Astrocyte (in vitro differentiated cells and primary cell): ENCODE results near the gene MYMK. TPM values are rescaled to one million over a fixed set of nuclear protein-coding genes. Genes with fewer than 3 reads are reported as not detected.

Experiments used
- DNase-seq: peaks from one replicate; pipeline ENCODE4 v3.0.0-alpha.2; 2010; ENCODE audit warnings: low read depth
- FAIRE-seq: peaks from 2 replicates; lab custom pipeline; 2011; peaks lifted over from hg19 to GRCh38; lab: Jason Lieb, UNC
- H2AFZ ChIP-seq: 2 replicates; pipeline ENCODE4 v1.6.0; 2012; ENCODE audit warnings: low read depth, low read length, inconsistent platforms
- H3K27ac ChIP-seq: 2 replicates; pipeline ENCODE4 v1.5.1; 2011; ENCODE audit warnings: low read depth, low read length, inconsistent platforms
- H3K27me3 ChIP-seq: 2 replicates; pipeline ENCODE4 v1.6.0; 2011; ENCODE audit warnings: low read length, inconsistent platforms; ENCODE audit not compliant: insufficient read depth
- H3K36me3 ChIP-seq: 2 replicates; pipeline ENCODE4 v1.5.1; 2011; ENCODE audit warnings: low read length, inconsistent platforms; ENCODE audit not compliant: insufficient read depth
- H3K4me1 ChIP-seq: 2 replicates; pipeline ENCODE4 v1.5.1; 2011; ENCODE audit warnings: low read length, inconsistent platforms; ENCODE audit not compliant: insufficient read depth
- H3K4me2 ChIP-seq: 2 replicates; pipeline ENCODE4 v1.6.0; 2012; ENCODE audit warnings: low read length, inconsistent platforms
- H3K4me3 ChIP-seq: 2 replicates; pipeline ENCODE4 v1.5.1; 2011; ENCODE audit warnings: low read depth, mild to moderate bottlenecking, low read length, inconsistent platforms; ENCODE audit not compliant: insufficient read depth
- H3K79me2 ChIP-seq: 2 replicates; pipeline ENCODE4 v1.6.0; 2012; ENCODE audit warnings: mild to moderate bottlenecking, low read length, inconsistent platforms; ENCODE audit not compliant: insufficient read depth
- H3K9ac ChIP-seq: 2 replicates; pipeline ENCODE4 v1.6.0; 2012; ENCODE audit warnings: mild to moderate bottlenecking, low read length, inconsistent platforms
- H3K9me3 ChIP-seq: 2 replicates; pipeline ENCODE4 v1.5.1; 2012; ENCODE audit warnings: low read depth, mild to moderate bottlenecking, low read length, inconsistent platforms; ENCODE audit not compliant: insufficient read depth
- H4K20me1 ChIP-seq: 2 replicates; pipeline ENCODE4 v1.6.0; 2012; ENCODE audit warnings: low read length, inconsistent platforms; ENCODE audit not compliant: insufficient read depth
- H3K27ac Mint-ChIP-seq: one replicate; pipeline ENCODE4 v1.8.0; 2021; ENCODE audit warnings: mild to moderate bottlenecking, mixed read lengths; ENCODE audit not compliant: unreplicated experiment
- H3K27me3 Mint-ChIP-seq: one replicate; pipeline ENCODE4 v1.8.0; 2021; ENCODE audit warnings: low read depth, mixed read lengths; ENCODE audit not compliant: unreplicated experiment
- H3K36me3 Mint-ChIP-seq: one replicate; pipeline ENCODE4 v1.8.0; 2021; ENCODE audit warnings: low read depth, mixed read lengths; ENCODE audit not compliant: unreplicated experiment
- H3K4me1 Mint-ChIP-seq: one replicate; pipeline ENCODE4 v1.8.0; 2021; ENCODE audit warnings: low read depth, mixed read lengths; ENCODE audit not compliant: unreplicated experiment
- H3K4me3 Mint-ChIP-seq: one replicate; pipeline ENCODE4 v1.8.0; 2021; ENCODE audit warnings: mild to moderate bottlenecking, moderate library complexity, mixed read lengths; ENCODE audit not compliant: unreplicated experiment
- H3K9me3 Mint-ChIP-seq: one replicate; pipeline ENCODE4 v1.8.0; 2021; ENCODE audit warnings: mild to moderate bottlenecking, mixed read lengths; ENCODE audit not compliant: unreplicated experiment
- CTCF ChIP-seq: IDR thresholded peaks from 2 replicates; pipeline ENCODE4 v1.5.1; 2011; ENCODE audit warnings: low read depth, mild to moderate bottlenecking, inconsistent platforms, low read length, moderate library complexity; ENCODE audit not compliant: insufficient read depth
- EZH2 ChIP-seq: IDR thresholded peaks from 2 replicates; pipeline ENCODE4 v1.6.1; 2012; ENCODE audit warnings: mild to moderate bottlenecking, low read length, inconsistent platforms; ENCODE audit not compliant: insufficient read depth
- total RNA-seq: library from RNA; stranded (reverse); gene quantifications from 2 replicates; pipeline ENCODE4 v1.2.1, GENCODE V29; 2021

Gene MYMK
- total RNA-seq, 1 donor from 2014 or later: not detected

- Histone ChIP-seq H3K4me2 (no peak overlapping the region), H3K27me3 (peaks cover 23% of the 10 kb centered on the region), H3K9ac (no peak overlapping the region), H2AFZ (no peak overlapping the region), H3K36me3 (no peaks in the 10 kb centered on the region), H3K9me3 (peaks cover 9% of the 10 kb centered on the region), H3K27ac (no peak overlapping the region), H3K4me3 (no peak overlapping the region), H3K4me1 (no peaks in the 10 kb centered on the region), H4K20me1 (no peaks in the 10 kb centered on the region), H3K79me2 (no peaks in the 10 kb centered on the region)
- no peak for TF ChIP-seq CTCF
- no peak for TF ChIP-seq EZH2
- no peak overlapping the region for H3K4me3 Mint-ChIP-seq
- DNase-seq: no peak
- no peak overlapping the region for H3K27ac Mint-ChIP-seq
- H3K9me3 Mint-ChIP-seq: peaks cover 25% of the 10 kb centered on the region
- H3K4me1 Mint-ChIP-seq: no peaks in the 10 kb centered on the region
- FAIRE-seq: no peak
- peaks cover 41% of the 10 kb centered on the region for H3K27me3 Mint-ChIP-seq
- peaks cover 2% of the 10 kb centered on the region for H3K36me3 Mint-ChIP-seq
These were observed 24.9 kb downstream of the MYMK start for GRCh38 chr9:133499892-133500270.

GRCh38 chr9:133499132-133499891 lies 25.4 kb downstream of the MYMK start:
- H4K20me1 ChIP-seq: no peaks in the 10 kb centered on the region
- DNase-seq (no peak), FAIRE-seq (no peak)
- H3K79me2 ChIP-seq: no peaks in the 10 kb centered on the region
- peaks cover 23% of the 10 kb centered on the region for H3K27me3 ChIP-seq
- H3K4me1 ChIP-seq: no peaks in the 10 kb centered on the region
- TF ChIP-seq EZH2 (no peak), CTCF (no peak)
- no peak overlapping the region for H3K4me3 Mint-ChIP-seq
- no peak overlapping the region for H3K4me2 ChIP-seq
- peaks cover 43% of the 10 kb centered on the region for H3K27me3 Mint-ChIP-seq
- H3K9ac ChIP-seq: no peak overlapping the region
- H3K36me3 Mint-ChIP-seq: peaks cover 2% of the 10 kb centered on the region
- no peak overlapping the region for H3K27ac ChIP-seq
- H3K4me3 ChIP-seq: no peak overlapping the region
- peaks cover 9% of the 10 kb centered on the region for H3K9me3 ChIP-seq
- no peak overlapping the region for H2AFZ ChIP-seq
- no peaks in the 10 kb centered on the region for H3K4me1 Mint-ChIP-seq
- no peaks in the 10 kb centered on the region for H3K36me3 ChIP-seq
- peaks cover 25% of the 10 kb centered on the region for H3K9me3 Mint-ChIP-seq
- no peak overlapping the region for H3K27ac Mint-ChIP-seq
